Right renal cortex interstitium (tissue), 3 donors: ENCODE data around the gene TMEM204. TPM values are rescaled to one million over a fixed set of nuclear protein-coding genes. Genes with fewer than 3 reads are reported as not detected.

Experiments used
- DNase-seq, 3 donors: peaks; one replicate each; pipeline ENCODE4 v3.0.0-alpha.2; 2013; ENCODE audit warnings: low read depth in 3 of 3, low spot score in 2 of 3
- polyA plus RNA-seq, 3 donors: library from polyadenylated mRNA; unstranded; fragments of 120-200 nt; gene quantifications; one replicate each; pipeline ENCODE4 v1.2.1, GENCODE V29; 2013; ENCODE audit not compliant: insufficient read length in 3 of 3

The TMEM204 gene
- polyA plus RNA-seq, 3 donors = 16.8 to 21.4 (median 18.8) TPM

- DNase-seq = no peak
Measured at GRCh38 chr16:1498899-1499676, 34.4 kb upstream of the TMEM204 start.

DNA sequence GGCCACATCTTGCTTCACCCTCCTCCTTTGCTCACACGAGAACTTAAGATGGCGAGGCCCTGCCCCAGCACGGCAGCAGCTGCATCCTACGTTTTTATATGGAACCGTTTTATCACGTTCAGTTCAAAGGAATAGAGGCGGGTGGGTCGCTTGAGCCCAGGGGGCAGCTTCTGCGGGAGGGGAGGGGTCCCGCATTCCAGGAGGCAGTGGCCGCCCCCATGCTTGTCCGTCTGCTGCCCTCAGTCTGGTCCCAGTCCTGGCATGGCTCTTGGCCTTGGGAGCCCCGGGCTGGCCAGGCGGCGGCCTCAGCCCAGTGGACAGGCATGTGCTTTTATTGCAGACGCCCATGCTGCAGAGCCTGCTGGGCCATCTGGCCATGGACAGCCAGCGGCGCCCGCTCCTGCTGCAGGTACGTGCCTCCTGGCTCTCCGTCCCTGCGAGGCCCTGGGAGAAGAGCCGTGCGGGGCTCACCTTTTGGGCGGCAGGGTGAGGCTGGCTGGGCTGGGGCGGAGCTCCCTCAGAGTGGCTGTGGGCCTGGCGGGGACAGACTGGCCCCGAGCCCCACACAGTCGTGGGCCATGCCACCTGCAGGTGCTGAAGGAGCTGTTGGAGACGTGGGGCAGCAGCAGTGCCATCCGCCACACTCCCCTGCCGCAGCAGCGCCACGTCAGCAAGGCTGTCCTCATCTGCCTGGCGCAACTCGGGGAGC is 33.6 kb upstream of the TMEM204 start:
- no peak for DNase-seq

GRCh38 chr16:1500465-1501150 is 32.9 kb upstream of the TMEM204 start:
- no peak for DNase-seq

- DNase-seq = no peak
Measured at GRCh38 chr16:1501630-1502029, 31.8 kb upstream of the TMEM204 start.

DNA sequence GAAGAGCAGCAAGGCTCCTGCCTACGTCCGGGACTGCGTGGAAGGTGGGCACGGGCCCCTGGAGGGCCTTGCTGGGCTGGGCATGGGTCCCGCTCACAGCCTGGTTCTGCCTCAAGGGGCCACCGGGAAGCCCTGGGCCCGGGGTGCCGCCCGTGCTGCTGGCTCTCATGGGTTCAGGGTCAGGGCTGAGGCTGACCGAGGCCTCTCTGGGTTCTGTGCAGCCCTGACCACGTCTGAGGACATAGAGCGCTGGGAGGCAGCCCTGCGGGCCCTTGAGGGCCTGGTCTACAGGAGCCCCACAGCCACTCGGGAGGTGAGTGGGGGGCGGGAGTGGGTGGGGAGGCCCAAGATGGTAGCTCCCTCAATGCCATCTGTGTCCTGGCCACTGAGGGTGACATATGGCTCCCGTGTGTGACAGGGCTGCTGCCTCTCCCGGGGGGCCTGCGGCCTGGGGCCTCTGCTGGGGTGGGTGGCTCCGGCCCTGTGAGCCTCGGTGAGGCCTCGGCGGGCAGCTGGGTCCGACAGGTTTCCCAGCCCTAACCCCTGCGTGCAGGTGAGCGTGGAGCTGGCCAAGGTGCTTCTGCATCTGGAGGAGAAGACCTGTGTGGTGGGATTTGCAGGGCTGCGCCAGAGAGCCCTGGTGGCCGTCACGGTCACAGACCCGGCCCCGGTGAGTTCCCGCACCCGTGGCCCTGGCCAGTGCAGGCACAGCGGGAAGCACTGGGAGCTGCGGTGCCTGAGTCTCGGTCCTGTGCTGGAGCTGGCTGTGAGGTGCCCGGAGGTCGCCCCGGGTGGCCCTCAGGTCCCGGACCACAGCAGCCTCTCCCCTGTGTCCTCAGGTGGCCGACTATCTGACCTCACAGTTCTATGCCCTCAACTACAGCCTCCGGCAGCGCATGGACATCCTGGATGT is 31.1 kb upstream of the TMEM204 start:
- no peak for DNase-seq

DNA sequence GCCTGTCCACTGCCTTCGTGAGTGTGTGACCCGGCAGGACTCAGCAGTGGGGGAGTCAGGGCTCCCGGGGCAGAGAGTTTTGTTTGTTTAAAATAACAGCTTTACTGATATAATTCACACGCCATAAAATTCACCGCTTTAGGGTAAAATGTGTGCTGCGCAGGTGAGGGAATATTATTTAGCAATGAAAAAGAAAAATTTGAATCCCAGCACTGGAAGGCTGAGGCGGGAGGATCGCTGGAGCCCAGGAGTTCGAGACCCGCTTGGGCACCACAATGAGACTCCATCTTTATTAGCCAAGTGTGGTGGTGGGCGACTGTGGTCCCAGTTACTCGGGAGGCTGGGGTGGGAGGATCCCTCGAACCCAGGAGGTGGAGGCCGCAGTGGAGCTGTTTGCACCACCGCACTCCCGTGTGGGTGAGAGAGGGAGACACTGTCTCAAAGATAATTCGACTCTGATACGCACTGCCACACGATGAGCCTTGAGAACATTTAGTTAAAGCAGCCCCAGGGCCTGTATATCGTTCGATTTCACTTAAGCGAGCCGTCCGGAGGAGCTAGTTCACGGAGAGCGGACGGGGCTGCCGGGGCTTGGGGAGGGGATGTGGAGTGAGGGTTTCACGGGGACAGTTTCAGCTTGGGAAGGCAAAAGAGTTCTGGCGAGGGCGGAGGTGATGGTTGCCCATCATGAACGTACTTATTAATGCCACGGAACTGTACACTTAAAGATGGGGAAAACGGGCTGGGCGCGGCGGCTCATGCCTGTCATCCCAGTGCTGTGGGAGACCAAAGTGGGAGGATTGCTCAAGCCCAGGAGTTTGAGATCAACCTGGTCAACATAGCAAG is 30.1 kb upstream of the TMEM204 start:
- DNase-seq = no peak

DNA sequence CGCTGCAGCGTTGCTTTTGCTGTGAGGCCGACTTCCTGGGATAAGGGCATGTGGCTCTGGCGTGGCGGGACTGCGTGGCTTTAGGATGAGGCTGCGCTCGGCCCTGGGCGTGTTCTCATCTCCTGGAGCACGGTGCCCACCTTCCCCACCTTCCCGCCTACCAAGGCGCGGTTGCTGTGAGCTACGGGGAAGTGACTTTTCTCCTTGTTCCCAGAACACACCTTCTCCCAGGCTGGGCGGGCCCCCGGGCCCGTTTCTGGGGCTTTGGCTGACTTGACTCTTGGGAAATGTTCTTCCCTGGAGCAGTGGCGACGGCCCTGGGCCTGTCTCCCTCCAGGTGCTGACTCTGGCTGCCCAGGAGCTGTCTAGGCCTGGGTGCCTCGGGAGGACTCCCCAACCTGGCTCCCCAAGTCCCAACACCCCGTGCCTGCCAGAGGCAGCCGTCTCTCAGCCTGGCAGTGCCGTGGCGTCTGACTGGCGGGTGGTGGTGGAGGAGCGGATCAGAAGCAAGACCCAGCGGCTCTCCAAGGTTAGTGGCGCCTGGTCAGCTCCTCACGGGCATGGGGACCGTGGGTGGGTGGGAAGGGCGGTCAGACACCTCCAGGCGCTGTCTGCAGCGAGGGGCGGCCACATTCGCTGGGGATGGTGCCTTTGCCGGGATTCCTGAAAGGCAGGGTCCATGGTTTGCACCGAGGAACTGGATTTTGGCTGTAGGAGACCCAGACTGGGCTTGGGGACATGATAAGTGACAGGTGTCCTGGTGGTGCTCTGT is 28.2 kb upstream of the TMEM204 start:
- no peak for DNase-seq

- DNase-seq = no peak
Measured at GRCh38 chr16:1505912-1506311, 27.6 kb upstream of the TMEM204 start.

- DNase-seq = no peak
Measured at GRCh38 chr16:1506494-1507213, 26.8 kb upstream of the TMEM204 start.

GRCh38 chr16:1508494-1509187 is 24.8 kb upstream of the TMEM204 start:
- no peak for DNase-seq

- no peak for DNase-seq
Measured at GRCh38 chr16:1509307-1510221, 23.9 kb upstream of the TMEM204 start.

- no peak for DNase-seq
Measured at GRCh38 chr16:1510272-1510671, 23.2 kb upstream of the TMEM204 start.

DNA sequence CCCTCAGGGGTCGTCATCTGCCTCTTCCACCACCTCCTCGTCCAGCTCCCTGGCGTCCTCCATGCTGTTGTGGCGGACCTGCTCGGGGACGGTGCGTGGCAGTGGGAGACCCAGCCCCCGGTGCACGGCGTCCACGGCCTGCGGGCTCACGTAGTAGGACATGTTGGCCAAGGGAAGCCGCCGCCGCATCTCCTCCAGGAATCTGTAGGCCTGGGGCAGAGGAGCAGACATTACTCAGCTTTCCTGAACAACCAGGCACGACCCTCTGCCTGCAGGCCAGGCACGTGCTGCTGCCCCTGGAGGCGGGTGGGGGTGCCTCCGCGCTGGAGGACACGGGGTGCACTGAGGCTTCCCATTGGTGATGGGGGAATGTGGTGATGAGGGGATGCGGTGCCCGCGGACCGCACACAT is 22.5 kb upstream of the TMEM204 start:
- no peak for DNase-seq

DNA sequence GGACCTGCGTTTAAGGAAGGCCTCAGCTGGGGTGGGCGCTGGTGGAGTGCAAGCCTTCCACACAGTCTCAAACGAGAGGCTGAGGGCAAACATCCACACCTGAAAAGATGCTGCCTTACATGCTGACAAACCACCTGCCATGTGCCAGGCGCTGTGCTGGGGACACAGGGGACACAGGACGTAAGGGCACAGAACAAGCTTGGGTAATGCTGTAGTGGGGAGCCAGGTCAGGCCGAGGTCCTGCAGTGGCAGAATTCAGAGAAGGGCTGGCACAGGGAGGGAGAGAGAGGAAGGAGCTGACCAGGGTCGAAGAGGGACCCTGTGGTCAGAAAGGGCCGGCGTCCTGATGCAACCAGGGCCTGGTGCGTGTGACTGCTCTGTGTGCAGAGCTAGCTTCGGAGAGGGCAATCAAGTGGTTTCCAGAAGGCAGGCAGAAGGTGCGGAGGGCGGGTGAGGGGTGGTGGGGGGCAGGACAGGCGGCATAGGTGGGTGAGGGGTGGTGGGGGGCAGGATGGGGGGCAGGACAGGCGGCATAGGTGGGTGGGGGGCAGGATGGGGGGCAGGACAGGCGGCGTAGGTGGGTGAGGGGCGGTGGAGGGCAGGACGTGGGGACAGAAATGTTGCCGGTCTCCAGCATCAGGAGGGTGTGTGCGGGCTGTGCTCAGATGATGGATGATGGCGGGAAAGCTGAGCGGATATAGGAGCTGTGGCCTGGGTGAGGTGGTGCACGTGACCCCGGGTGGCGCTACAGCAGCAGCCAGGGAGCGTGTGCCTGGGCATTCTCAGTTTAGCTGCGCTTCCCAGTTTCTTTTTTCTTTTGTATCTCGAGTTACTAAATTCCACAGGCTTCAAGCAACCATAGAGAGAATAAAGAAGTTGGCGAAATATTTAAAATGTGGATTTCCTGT is 21.6 kb upstream of the TMEM204 start:
- no peak for DNase-seq

GRCh38 chr16:1512774-1513173 is 20.7 kb upstream of the TMEM204 start:
- DNase-seq = no peak

DNA sequence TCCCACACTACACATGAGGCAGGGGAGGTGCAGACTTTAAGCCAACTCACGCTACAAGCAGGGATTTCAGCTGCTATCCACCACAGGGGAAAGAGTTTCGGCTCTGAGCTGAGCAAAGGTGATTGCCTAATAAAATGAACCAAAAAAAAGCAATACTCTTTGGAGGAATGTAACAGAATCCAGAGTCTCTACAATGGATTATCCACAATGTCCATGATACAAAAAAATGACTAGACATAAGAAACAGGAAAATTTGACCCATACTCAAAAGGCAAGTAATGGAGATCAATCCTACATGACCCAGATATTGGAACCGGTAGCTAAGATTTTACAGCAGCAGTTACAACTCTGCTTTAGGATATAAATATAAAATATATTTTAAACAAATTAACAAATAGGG is 19.0 kb upstream of the TMEM204 start:
- no peak for DNase-seq
